HG03558 (cell line): ENCODE results near the gene IL1A.
A peak's percentile ranks its signal among the peaks of the same experiment; 100 is the strongest.
"Not testable (repeated sequence)": the region's sequence is repeated elsewhere in the genome, so short reads cannot be mapped to it uniquely, and the experiment has no call there.

Experiments
- ATAC-seq: cut with Tn5 transposase; IDR thresholded peaks from one replicate; pipeline ENCODE4 v1.9.1; 2021; ENCODE audit warnings: moderate number of reproducible peaks; ENCODE audit not compliant: unreplicated experiment; ENCODE audit errors: extremely low read depth

Gene IL1A

GRCh38 chr2:112784199-112785189 is at the start of gene IL1A:
Gene IL1A, minus strand, starts transcription at chr2:112784493. Its CDS starts 723 bp downstream, at chr2:112783770.
- ATAC-seq, result no peak

- no peak for ATAC-seq
Observed at GRCh38 chr2:112833976-112834375, 49.7 kb upstream of the IL1A start.

GRCh38 chr2:112833639-112833931 is 49.3 kb upstream of the IL1A start:
- ATAC-seq, result not testable (repeated sequence)

GRCh38 chr2:112832841-112833638 is 48.7 kb upstream of the IL1A start:
- ATAC-seq, result no peak

- no peak for ATAC-seq
Observed at GRCh38 chr2:112831946-112832840, 47.9 kb upstream of the IL1A start.

- no peak for ATAC-seq
Observed at GRCh38 chr2:112831513-112831845, 47.2 kb upstream of the IL1A start.

GRCh38 chr2:112830682-112831512 is 46.6 kb upstream of the IL1A start:
- ATAC-seq, result no peak

GRCh38 chr2:112829961-112830681 is 45.8 kb upstream of the IL1A start:
- ATAC-seq, result no peak

GRCh38 chr2:112829101-112829960 is 45.0 kb upstream of the IL1A start:
- ATAC-seq, result no peak

GRCh38 chr2:112828251-112828691 is 44.0 kb upstream of the IL1A start:
- no peak for ATAC-seq

GRCh38 chr2:112827604-112828185 is 43.4 kb upstream of the IL1A start:
- no peak for ATAC-seq

- ATAC-seq, result no peak
Observed at GRCh38 chr2:112827009-112827408, 42.7 kb upstream of the IL1A start.

- no peak for ATAC-seq
Observed at GRCh38 chr2:112825706-112826105, 41.4 kb upstream of the IL1A start.

- no peak for ATAC-seq
Observed at GRCh38 chr2:112824694-112825085, 40.4 kb upstream of the IL1A start.

GRCh38 chr2:112821682-112822081 is 37.4 kb upstream of the IL1A start:
- no peak for ATAC-seq

- peak; percentile 72 for ATAC-seq
Observed at GRCh38 chr2:112821142-112821541, 36.8 kb upstream of the IL1A start.

GRCh38 chr2:112820343-112820742 is 36.0 kb upstream of the IL1A start:
- ATAC-seq, result no peak

- no peak for ATAC-seq
Observed at GRCh38 chr2:112819081-112819480, 34.8 kb upstream of the IL1A start.
